Loucy (cell line): ENCODE data around the gene ACCSL.

Experiments used
- H2AFZ ChIP-seq: fragments of 200-600 bp; sonication (generic); 2 replicates; pipeline ENCODE4 v1.6.0; 2016; ENCODE audit warnings: antibody characterized with exemption, mild to moderate bottlenecking, low read length, moderate library complexity
- H3F3A ChIP-seq: fragments of 200-600 bp; 2 replicates; pipeline ENCODE4 v1.6.0; 2016; ENCODE audit warnings: antibody characterized with exemption, low read depth, mild to moderate bottlenecking
- H3K27me3 ChIP-seq: fragments of 200-600 bp; sonication (generic); 2 replicates; pipeline ENCODE4 v1.6.1; 2014; ENCODE audit warnings: low read length, mild to moderate bottlenecking; ENCODE audit not compliant: insufficient read depth, poor library complexity, severe bottlenecking
- H3K36me3 ChIP-seq: fragments of 200-600 bp; sonication (generic); 2 replicates; pipeline ENCODE4 v1.6.1; 2016; ENCODE audit warnings: low read length; ENCODE audit not compliant: insufficient read depth
- H3K4me1 ChIP-seq: fragments of 200-600 bp; sonication (generic); 2 replicates; pipeline ENCODE4 v1.5.1; 2014; ENCODE audit warnings: low read length, mild to moderate bottlenecking; ENCODE audit not compliant: insufficient read depth, poor library complexity, severe bottlenecking
- H3K4me2 ChIP-seq: fragments of 200-600 bp; sonication (generic); 2 replicates; pipeline ENCODE4 v1.6.0; 2014; ENCODE audit warnings: antibody characterized with exemption, low read length, low read depth, mild to moderate bottlenecking; ENCODE audit not compliant: poor library complexity, severe bottlenecking
- H3K4me3 ChIP-seq: fragments of 200-600 bp; sonication (generic); 2 replicates; pipeline ENCODE4 v1.5.1; 2014; ENCODE audit warnings: low read length, mild to moderate bottlenecking, mixed read lengths; ENCODE audit not compliant: poor library complexity, severe bottlenecking
- H3K79me2 ChIP-seq: fragments of 200-600 bp; sonication (generic); 2 replicates; pipeline ENCODE4 v1.6.1; 2014; ENCODE audit warnings: low read length; ENCODE audit not compliant: insufficient read depth
- H3K9ac ChIP-seq: fragments of 200-600 bp; sonication (generic); 2 replicates; pipeline ENCODE4 v1.6.0; 2014; ENCODE audit warnings: mild to moderate bottlenecking, low read depth, low read length, moderate library complexity; ENCODE audit not compliant: poor library complexity, severe bottlenecking
- H3K9me2 ChIP-seq: fragments of 200-600 bp; sonication (generic); replicated peaks from 2 replicates; pipeline ENCODE4 v1.6.1; 2016; ENCODE audit warnings: low read depth, low read length, mixed read lengths
- H3K9me3 ChIP-seq: fragments of 200-600 bp; sonication (generic); 2 replicates; pipeline ENCODE4 v1.6.1; 2014; ENCODE audit warnings: mild to moderate bottlenecking, antibody characterized with exemption, low read length, low read depth; ENCODE audit not compliant: insufficient read depth
- H4K20me1 ChIP-seq: fragments of 200-600 bp; sonication (generic); 2 replicates; pipeline ENCODE4 v1.6.0; 2014; ENCODE audit warnings: antibody characterized with exemption, low read length, mild to moderate bottlenecking; ENCODE audit not compliant: insufficient read depth, poor library complexity, severe bottlenecking
- EZH2phosphoT487 ChIP-seq: fragments of 200-600 bp; IDR thresholded peaks from 2 replicates; pipeline ENCODE4 v1.6.1; 2018; ENCODE audit warnings: antibody characterized with exemption, mild to moderate bottlenecking, moderate library complexity, borderline replicate concordance
- TF ChIP-seq, protein P1 (sequence below): fragments of 200-600 bp; sonication (generic); conservative IDR thresholded peaks from 2 replicates; pipeline ENCODE4 v1.5.1; 2014; ENCODE audit warnings: mild to moderate bottlenecking, antibody characterized with exemption, low read length

Gene ACCSL

DNA sequence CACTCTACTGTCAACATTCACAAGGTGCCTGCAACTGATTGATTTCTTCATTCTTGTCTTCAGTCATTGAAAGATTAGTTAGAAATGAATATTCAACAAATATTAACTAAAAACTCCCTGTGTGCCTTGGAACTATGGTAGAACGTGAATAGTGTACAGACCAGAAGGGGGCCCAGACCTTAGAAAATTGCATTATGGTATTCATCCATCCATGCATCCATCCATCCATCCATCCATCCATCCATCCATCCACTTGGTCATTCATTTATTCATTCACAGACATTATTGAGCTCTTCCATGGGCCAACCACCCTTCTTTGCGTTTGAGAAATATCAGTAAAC lies 10.2 kb upstream of the ACCSL start:
- Histone ChIP-seq H2AFZ (no peak overlapping the region), H3K4me2 (no peak overlapping the region), H4K20me1 (no peaks in the 10 kb centered on the region), H3K79me2 (no peaks in the 10 kb centered on the region), H3K36me3 (no peaks in the 10 kb centered on the region), H3K4me1 (no peaks in the 10 kb centered on the region), H3K9me3 (peaks cover 7% of the 10 kb centered on the region; the same call in 1 of the 2 replicates), H3F3A (no peaks in the 10 kb centered on the region), H3K9me2 (no peaks in the 10 kb centered on the region), H3K9ac (no peak overlapping the region), H3K4me3 (no peak overlapping the region), H3K27me3 (no peaks in the 10 kb centered on the region)
- TF ChIP-seq, protein P1, sequence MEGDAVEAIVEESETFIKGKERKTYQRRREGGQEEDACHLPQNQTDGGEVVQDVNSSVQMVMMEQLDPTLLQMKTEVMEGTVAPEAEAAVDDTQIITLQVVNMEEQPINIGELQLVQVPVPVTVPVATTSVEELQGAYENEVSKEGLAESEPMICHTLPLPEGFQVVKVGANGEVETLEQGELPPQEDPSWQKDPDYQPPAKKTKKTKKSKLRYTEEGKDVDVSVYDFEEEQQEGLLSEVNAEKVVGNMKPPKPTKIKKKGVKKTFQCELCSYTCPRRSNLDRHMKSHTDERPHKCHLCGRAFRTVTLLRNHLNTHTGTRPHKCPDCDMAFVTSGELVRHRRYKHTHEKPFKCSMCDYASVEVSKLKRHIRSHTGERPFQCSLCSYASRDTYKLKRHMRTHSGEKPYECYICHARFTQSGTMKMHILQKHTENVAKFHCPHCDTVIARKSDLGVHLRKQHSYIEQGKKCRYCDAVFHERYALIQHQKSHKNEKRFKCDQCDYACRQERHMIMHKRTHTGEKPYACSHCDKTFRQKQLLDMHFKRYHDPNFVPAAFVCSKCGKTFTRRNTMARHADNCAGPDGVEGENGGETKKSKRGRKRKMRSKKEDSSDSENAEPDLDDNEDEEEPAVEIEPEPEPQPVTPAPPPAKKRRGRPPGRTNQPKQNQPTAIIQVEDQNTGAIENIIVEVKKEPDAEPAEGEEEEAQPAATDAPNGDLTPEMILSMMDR: 0 out of 2 replicates have a peak, but pooled peaks have one; percentile 5
- TF ChIP-seq EZH2phosphoT487: no peak

DNA sequence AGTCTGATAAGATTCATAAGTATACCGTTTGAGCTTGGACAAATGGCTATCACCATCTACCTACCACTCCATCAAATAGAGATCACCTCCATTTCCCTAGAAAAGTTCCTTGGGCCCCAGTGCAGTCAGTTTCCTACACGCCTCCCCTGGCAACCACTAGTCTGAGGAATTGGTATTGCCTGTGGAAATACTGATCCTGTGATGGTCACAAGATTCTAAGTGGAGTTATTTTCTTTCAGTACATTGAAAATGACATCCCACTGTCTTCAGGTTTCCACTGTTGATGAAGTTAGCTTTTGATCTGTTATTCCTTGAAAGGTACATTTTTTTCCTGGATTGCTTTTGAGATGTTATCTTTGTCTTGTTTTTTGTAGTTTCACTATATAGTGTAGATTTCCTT lies 4.6 kb upstream of the ACCSL start:
- H3K4me2 ChIP-seq: no peak overlapping the region
- H3K4me1 ChIP-seq: no peaks in the 10 kb centered on the region
- no peak overlapping the region for H2AFZ ChIP-seq
- H4K20me1 ChIP-seq: no peaks in the 10 kb centered on the region
- peaks cover 7% of the 10 kb centered on the region; the same call in 1 of the 2 replicates for H3K9me3 ChIP-seq
- H3K9me2 ChIP-seq: no peaks in the 10 kb centered on the region
- H3K27me3 ChIP-seq: no peaks in the 10 kb centered on the region
- H3K79me2 ChIP-seq: no peaks in the 10 kb centered on the region
- TF ChIP-seq, protein P1: no peak
- no peak for TF ChIP-seq EZH2phosphoT487
- H3K9ac ChIP-seq: no peak overlapping the region
- no peaks in the 10 kb centered on the region for H3K36me3 ChIP-seq
- H3F3A ChIP-seq: no peaks in the 10 kb centered on the region
- H3K4me3 ChIP-seq: no peak overlapping the region

- Histone ChIP-seq H4K20me1 (no peaks in the 10 kb centered on the region), H3K9ac (no peak overlapping the region), H3K4me3 (no peak overlapping the region), H3K4me2 (no peak overlapping the region), H3K36me3 (no peaks in the 10 kb centered on the region), H2AFZ (no peak overlapping the region), H3K9me3 (peaks cover 3% of the 10 kb centered on the region; the same call in 1 of the 2 replicates), H3K9me2 (no peaks in the 10 kb centered on the region), H3K4me1 (no peaks in the 10 kb centered on the region), H3F3A (no peaks in the 10 kb centered on the region), H3K27me3 (no peaks in the 10 kb centered on the region), H3K79me2 (no peaks in the 10 kb centered on the region)
- TF ChIP-seq, protein P1: no peak
- no peak for TF ChIP-seq EZH2phosphoT487
Measured at GRCh38 chr11:44046182-44046581, 1.6 kb upstream of the ACCSL start.
